HG03520 (cell line): Measurements from ENCODE around the gene PRDM13.
"Not testable (repeated sequence)": the region's sequence is repeated elsewhere in the genome, so short reads cannot be mapped to it uniquely, and the experiment has no call there.

Experiments
- ATAC-seq: cut with Tn5 transposase; IDR thresholded peaks from one replicate; pipeline ENCODE4 v1.9.1; 2021; ENCODE audit warnings: mild to moderate bottlenecking, moderate library complexity; ENCODE audit not compliant: unreplicated experiment

Gene PRDM13

GRCh38 chr6:99622044-99622443, 15.4 kb downstream of the PRDM13 start:
- ATAC-seq = not testable (repeated sequence)

DNA sequence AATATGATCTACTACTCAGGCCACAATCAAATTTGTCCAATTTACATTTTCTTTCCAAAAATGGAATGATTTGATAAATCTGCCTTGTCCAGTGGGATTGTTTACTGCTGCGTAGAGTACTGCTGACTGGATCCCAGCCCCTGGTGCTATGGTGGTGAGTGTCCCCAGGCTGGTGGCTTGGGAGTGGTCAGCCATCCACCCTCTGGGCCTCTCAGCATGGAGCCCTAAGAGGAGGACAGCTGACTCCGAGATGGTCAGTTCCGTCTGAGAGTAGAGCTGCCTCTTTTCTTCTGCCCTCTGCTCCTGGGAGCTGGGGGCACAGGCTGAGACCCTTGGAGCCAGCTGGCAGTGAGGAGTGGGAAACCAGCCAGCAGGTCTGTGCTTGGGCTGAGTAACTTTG, 22.7 kb downstream of the PRDM13 start:
- ATAC-seq = no peak

- ATAC-seq = no peak
These were observed 31.0 kb downstream of the PRDM13 start for GRCh38 chr6:99637629-99638028.

DNA sequence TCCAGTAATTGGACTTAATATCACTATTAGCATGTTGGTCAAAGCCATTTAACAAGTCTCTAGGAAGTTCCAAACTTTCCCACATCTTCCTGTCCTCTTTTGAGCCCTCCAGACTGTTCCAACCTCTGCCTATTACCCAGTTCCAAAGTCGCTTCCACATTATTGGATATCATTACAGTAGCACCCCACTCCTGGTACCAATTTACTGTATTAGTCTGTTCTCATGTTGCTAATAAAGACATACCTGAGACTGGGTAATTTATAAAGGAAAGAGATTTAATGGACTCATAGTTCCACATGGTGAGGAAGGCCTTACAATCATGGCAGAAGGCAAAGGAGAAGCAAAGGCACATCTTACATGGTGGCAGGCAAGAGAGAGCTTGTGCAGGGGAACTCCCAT, 31.7 kb downstream of the PRDM13 start:
- not testable (repeated sequence) for ATAC-seq

GRCh38 chr6:99641270-99641669, 34.6 kb downstream of the PRDM13 start:
- no peak for ATAC-seq

DNA sequence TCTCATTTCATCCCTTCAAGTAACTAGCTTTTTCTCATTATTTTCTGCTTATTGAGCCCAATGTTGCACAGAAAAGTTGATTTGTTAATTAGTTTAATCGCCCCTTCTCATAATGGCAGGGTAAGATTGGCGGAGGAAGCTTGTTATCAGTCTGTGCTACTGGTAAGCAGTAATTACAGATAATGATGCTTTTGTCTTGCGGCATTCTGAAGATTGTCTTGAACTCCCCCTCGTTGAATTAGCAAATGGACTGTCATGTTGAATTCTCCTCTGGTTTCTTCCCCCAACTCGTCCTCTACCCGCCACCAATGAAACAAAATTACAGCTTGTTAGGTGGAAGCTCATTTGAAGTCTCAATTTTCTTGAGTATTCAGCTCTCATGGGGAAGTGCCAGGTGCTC, 39.4 kb downstream of the PRDM13 start:
- no peak for ATAC-seq

GRCh38 chr6:99650091-99650571, 43.5 kb downstream of the PRDM13 start:
- ATAC-seq = not testable (repeated sequence)

DNA sequence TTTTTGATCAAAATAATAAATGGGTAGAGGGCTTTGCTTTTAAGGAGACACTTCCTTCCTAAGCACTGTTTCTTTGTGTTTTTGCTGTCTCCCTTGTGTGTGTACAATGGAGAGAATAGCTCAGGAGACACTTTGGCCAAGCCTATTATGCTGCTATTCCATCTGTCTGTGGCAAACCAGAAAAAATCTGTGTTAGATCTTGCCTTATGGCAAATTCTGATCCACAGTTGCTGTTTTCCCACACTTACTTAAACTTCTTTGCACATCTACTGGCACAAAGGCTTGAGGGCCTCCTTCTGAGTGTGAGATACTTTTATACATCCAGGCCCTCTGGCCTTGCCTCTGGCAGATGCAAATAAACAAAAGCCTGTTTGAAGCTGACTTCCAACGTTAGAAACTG, 53.6 kb downstream of the PRDM13 start:
- ATAC-seq = no peak

- no peak for ATAC-seq
These were observed 55.2 kb downstream of the PRDM13 start for GRCh38 chr6:99661870-99662269.

- ATAC-seq = no peak
These were observed 56.0 kb downstream of the PRDM13 start for GRCh38 chr6:99662616-99663015.
